ENCODE data around the gene FN1. TPM values are rescaled to one million over a fixed set of nuclear protein-coding genes. Genes with fewer than 3 reads are reported as not detected.

The FN1 gene
- total RNA-seq, 2 donors from 2014 or later: 27.4 to 53.7 TPM

DNA sequence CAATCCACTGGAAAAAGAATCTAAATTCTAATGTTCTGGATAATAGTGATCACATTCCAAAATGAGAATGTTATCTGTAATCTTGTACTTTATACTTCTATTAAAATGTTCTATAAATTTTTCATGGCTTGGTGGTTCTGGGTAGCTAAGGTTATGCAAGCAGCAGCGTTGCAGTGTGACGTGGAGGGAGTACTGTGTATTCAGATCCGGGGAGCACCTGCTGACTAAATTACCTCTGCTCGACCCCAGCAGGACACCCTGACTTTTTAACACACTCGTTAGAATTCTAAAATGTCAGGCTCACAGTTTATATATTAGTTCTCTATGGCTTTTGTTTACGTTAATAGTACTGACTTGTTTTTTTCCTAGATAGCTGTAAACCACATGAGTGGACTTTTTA lies 111.1 kb downstream of the FN1 start:
- ATAC-seq (no peak), DNase-seq (no peak)
- Histone ChIP-seq H3K27me3 (no peaks in the 10 kb centered on the region), H3K4me3 (no peak overlapping the region), H3K9me3 (no peaks in the 10 kb centered on the region), H3K27ac (no peak overlapping the region), H3K4me1 (no peaks in the 10 kb centered on the region), H3K36me3 (replicated peaks in 1 of 2; ENCODE audit: insufficient read depth in 1 of 2, low read depth in 2 of 2) (peaks cover 7 to 10% of the 10 kb centered on the region in 2 donors)
- TF ChIP-seq POLR2A (IDR thresholded peaks at IDR 0.05): no peak
- TF ChIP-seq, protein P1, sequence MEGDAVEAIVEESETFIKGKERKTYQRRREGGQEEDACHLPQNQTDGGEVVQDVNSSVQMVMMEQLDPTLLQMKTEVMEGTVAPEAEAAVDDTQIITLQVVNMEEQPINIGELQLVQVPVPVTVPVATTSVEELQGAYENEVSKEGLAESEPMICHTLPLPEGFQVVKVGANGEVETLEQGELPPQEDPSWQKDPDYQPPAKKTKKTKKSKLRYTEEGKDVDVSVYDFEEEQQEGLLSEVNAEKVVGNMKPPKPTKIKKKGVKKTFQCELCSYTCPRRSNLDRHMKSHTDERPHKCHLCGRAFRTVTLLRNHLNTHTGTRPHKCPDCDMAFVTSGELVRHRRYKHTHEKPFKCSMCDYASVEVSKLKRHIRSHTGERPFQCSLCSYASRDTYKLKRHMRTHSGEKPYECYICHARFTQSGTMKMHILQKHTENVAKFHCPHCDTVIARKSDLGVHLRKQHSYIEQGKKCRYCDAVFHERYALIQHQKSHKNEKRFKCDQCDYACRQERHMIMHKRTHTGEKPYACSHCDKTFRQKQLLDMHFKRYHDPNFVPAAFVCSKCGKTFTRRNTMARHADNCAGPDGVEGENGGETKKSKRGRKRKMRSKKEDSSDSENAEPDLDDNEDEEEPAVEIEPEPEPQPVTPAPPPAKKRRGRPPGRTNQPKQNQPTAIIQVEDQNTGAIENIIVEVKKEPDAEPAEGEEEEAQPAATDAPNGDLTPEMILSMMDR (IDR thresholded peaks at IDR 0.05): no peak
- intact Hi-C loops (cut with DNase I): no loop called here
- WGBS, 2 donors: 78 to 79% methylated on average over 6 of the region's 6 CpGs

DNA sequence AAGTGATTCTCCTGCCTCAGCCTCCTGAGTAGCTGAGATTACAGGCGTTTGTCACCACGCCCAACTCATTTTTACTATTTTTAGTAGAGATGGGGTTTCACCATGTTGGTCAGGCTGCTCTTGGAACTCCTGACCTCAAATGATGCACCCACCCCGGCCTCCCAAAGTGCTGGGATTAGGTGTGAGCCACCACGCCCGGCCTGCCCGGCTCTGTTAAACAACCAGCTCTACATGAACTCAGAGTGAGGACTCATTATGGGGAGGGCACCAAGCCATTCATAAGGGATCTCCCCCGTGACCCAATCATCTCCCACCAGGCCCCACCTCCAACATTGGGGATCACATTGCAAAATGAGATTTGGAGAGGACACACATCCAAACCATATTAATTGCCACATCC lies 115.2 kb downstream of the FN1 start:
- DNase-seq: no peak
- no peaks in the 10 kb centered on the region for H3K27me3 ChIP-seq
- H3K9me3 ChIP-seq: no peaks in the 10 kb centered on the region
- no peak overlapping the region for H3K4me3 ChIP-seq
- TF ChIP-seq, protein P1 (IDR thresholded peaks at IDR 0.05): no peak
- no peak for TF ChIP-seq POLR2A (IDR thresholded peaks at IDR 0.05)
- WGBS, 2 donors: 90% methylated on average over 7 of the region's 7 CpGs
- intact Hi-C loops (cut with DNase I): no loop called here
- H3K36me3 ChIP-seq (replicated peaks in 1 of 2; ENCODE audit: insufficient read depth in 1 of 2, low read depth in 2 of 2): peaks cover 2 to 8% of the 10 kb centered on the region in 2 donors
- H3K4me1 ChIP-seq: no peaks in the 10 kb centered on the region
- no peak overlapping the region for H3K27ac ChIP-seq
- ATAC-seq: no peak

DNA sequence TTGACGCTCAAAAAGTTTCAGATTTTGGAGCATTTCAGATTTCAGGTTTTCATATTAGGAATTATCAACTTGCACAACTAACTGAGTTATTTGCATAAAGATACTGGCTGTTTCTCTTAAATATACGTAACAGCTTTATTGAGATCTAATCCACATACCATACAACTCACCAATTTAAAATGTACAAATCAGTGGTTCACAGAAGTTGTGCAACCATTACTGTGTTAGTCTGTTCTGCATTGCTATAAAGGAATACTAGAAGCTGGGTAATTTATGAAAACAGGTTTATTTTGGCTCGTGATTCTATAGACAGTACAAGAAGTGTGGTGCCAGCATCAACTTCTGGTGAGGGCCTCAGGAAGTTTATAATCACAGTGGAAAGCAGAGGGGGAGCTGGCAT lies 115.8 kb downstream of the FN1 start:
- no peak overlapping the region for H3K4me3 ChIP-seq

DNA sequence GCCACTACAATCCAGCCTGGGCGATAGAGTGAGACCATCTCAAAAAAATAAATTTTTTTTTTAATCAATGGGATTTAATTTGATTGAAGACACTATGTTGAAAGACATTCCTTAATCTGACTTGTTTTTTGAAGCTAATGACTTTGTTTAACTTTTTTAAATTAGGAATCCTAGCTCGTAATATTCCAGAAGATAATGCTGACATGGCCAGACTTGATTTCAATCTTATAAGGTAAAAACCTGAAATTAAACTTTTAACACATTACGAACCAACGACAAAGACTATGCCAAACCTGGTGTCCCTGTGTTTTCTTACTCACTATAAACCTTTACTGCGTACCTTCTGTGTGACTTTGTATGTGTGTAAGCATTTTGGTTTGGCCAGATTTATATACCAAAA lies 116.4 kb downstream of the FN1 start:
- no peaks in the 10 kb centered on the region for H3K4me1 ChIP-seq
- no peak for TF ChIP-seq POLR2A (IDR thresholded peaks at IDR 0.05)
- TF ChIP-seq, protein P1 (IDR thresholded peaks at IDR 0.05): no peak
- no peak overlapping the region for H3K4me3 ChIP-seq
- H3K36me3 ChIP-seq (replicated peaks in 1 of 2; ENCODE audit: insufficient read depth in 1 of 2, low read depth in 2 of 2): peaks cover 0 to 8% of the 10 kb centered on the region in 2 donors
- no peak overlapping the region for H3K27ac ChIP-seq
- no peaks in the 10 kb centered on the region for H3K9me3 ChIP-seq
- ATAC-seq (no peak), DNase-seq (no peak)
- 98% methylated on average over 5 of the region's 5 CpGs for WGBS, 2 donors
- no peaks in the 10 kb centered on the region for H3K27me3 ChIP-seq
- intact Hi-C loops (cut with DNase I): no loop called here

More for the DNA sequence above, 115.8 kb downstream of the FN1 start:
- TF ChIP-seq, protein P1 (IDR thresholded peaks at IDR 0.05): no peak
- no peak for TF ChIP-seq POLR2A (IDR thresholded peaks at IDR 0.05)
- DNase-seq (no peak), ATAC-seq (no peak)
- Histone ChIP-seq H3K27ac (no peak overlapping the region), H3K36me3 (replicated peaks in 1 of 2; ENCODE audit: insufficient read depth in 1 of 2, low read depth in 2 of 2) (peaks cover 0 to 8% of the 10 kb centered on the region in 2 donors), H3K9me3 (no peaks in the 10 kb centered on the region), H3K27me3 (no peaks in the 10 kb centered on the region), H3K4me1 (no peaks in the 10 kb centered on the region)
- intact Hi-C loops (cut with DNase I): no loop called here
- 80 to 91% methylated on average over 3 of the region's 3 CpGs for WGBS, 2 donors

DNA sequence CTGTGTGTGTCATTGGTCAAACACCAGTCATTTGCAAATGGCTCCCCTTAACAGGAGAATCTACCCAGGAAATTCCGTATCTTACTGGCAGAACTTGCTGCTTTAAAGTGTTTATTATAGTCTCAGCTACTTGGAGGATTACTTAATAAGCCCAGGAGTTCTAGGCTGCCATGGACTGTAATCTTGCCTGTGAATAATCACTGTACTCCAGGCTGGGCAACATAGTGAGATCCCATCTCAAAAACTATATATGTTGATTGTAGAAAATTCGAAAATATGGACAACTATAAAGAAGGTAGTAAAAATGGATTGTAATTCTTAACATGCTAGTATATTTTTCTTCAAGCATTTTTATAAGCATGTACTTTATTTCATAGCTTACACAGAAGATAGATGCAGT lies 119.5 kb downstream of the FN1 start:
- ATAC-seq: no peak
- intact Hi-C loops (cut with DNase I): no loop called here
- 91 to 94% methylated on average over 2 of the region's 2 CpGs for WGBS, 2 donors
- no peak for DNase-seq
- Histone ChIP-seq H3K27me3 (no peaks in the 10 kb centered on the region), H3K4me1 (peaks cover 13% of the 10 kb centered on the region), H3K4me3 (no peak overlapping the region), H3K27ac (no peak overlapping the region), H3K9me3 (no peaks in the 10 kb centered on the region), H3K36me3 (replicated peaks in 1 of 2; ENCODE audit: insufficient read depth in 1 of 2, low read depth in 2 of 2) (peaks cover 0 to 8% of the 10 kb centered on the region in 2 donors)
- TF ChIP-seq POLR2A (IDR thresholded peaks at IDR 0.05): no peak
- TF ChIP-seq, protein P1 (IDR thresholded peaks at IDR 0.05): no peak

Measured in body of pancreas (tissue), 4 donors.